GM06990 (cell line): ENCODE data around the gene SP6.

Source experiments
- DNase-seq: peaks from one replicate; pipeline ENCODE4 v3.0.0-alpha.2; 2011; ENCODE audit not compliant: insufficient read length; ENCODE audit errors: extremely low read depth
- H3K27me3 ChIP-seq: replicated peaks from 2 replicates; pipeline ENCODE4 v1.6.0; 2011; ENCODE audit warnings: low read length; ENCODE audit not compliant: control insufficient read depth, insufficient read depth
- H3K36me3 ChIP-seq: 2 replicates; pipeline ENCODE4 v1.5.1; 2011; ENCODE audit warnings: low read length; ENCODE audit not compliant: control insufficient read depth, insufficient read depth
- H3K4me3 ChIP-seq: replicated peaks from 2 replicates; pipeline ENCODE4 v1.5.1; 2011; ENCODE audit warnings: low read depth, mild to moderate bottlenecking, control low read depth, low read length
- TF ChIP-seq, protein P1 (sequence below): IDR thresholded peaks from 2 replicates; pipeline ENCODE4 v1.5.1; 2011; ENCODE audit warnings: low read length, control low read depth, mild to moderate bottlenecking, inconsistent platforms; ENCODE audit not compliant: insufficient read depth, poor library complexity, severe bottlenecking

The SP6 gene

DNA sequence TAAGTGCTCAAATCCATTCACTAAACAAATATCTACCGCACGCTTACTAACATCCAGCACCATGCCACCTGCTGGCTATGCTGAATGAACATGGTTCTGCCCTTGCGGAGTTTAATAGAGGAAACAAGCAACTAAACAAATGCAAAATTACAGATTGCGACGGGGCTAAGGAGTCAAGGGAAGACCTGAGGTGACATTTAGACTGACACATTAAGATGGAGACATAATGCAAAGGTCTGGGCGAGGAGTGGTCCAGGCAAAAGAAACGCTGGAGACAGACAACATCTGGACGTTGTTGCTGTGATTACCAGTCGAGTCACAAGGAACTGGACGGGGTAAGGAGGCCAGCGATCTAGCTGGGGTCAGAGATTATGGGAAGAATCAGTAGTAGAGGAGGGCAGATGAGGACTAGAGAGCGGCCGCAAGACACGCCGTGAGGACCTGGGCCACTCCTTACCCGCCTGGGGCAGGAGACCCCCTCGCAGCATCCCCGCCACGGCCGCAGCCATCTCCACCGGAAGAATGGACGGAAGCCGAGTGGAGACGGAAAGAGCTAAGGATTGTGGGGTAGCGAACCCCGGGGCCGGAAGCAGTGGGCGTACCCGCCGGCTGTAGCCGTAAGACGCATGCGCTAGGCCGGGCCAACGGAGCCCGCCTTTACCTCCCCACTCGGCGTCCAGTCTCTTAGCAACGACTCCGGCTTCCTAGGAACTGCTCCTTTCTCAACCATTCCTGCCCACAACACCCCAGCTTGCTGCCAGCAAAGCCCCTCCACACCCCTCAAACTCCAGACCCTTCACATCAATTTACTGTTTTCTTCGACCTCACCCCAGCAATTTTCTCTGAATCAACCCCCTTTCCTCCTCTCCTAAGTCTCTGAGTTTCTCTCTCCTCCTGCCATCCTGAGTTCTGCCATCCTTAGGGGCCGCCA, 19.7 kb downstream of the SP6 start, which contains the start of the genes LRRC46 and MRPL10:
LRRC46 (plus strand) TSS at position 668 of the 931 bp plus-strand sequence. CDS start 320 bp downstream, outside the sequence.
MRPL10 (minus strand) TSS at position 539 of the 931 bp plus-strand sequence; CDS start at position 509, 30 bp downstream.
- peak within 1 kb of the TSS; percentile 97 for H3K4me3 ChIP-seq
- no peaks in the 10 kb centered on the region for H3K27me3 ChIP-seq
- peak; percentile 91 for DNase-seq
- TF ChIP-seq, protein P1, sequence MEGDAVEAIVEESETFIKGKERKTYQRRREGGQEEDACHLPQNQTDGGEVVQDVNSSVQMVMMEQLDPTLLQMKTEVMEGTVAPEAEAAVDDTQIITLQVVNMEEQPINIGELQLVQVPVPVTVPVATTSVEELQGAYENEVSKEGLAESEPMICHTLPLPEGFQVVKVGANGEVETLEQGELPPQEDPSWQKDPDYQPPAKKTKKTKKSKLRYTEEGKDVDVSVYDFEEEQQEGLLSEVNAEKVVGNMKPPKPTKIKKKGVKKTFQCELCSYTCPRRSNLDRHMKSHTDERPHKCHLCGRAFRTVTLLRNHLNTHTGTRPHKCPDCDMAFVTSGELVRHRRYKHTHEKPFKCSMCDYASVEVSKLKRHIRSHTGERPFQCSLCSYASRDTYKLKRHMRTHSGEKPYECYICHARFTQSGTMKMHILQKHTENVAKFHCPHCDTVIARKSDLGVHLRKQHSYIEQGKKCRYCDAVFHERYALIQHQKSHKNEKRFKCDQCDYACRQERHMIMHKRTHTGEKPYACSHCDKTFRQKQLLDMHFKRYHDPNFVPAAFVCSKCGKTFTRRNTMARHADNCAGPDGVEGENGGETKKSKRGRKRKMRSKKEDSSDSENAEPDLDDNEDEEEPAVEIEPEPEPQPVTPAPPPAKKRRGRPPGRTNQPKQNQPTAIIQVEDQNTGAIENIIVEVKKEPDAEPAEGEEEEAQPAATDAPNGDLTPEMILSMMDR, result peak; percentile 43
- H3K36me3 ChIP-seq, result peaks cover 12% of the 10 kb centered on the region

DNA sequence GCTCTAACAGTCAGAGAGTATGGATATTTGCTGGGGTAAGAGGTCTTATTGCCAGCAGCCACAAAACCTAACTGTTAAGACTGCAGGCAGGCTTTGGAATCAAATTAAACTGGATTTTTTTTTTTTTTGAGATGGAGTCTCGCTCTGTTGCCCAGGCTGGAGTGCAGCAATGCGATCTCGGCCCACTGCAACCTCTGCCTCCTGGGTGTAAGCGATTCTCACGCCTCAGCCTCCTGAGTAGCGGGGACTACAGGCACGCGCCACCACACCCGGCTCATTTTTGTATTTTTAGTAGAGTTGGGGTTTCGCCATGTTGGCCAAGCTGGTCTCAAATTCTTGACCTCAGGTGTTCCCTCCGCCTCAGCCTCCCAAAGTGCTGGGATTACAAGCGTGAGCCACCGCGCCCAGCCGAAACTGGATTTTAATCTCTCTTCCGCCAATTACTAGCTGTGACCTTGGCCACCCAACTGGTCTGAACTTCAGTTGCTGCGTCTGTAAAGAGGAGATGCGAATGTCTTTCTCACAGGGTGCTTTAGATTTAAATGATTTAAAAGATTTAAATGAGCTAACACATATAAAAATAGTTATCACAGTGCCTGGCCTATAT, 20.5 kb downstream of the SP6 start:
- TF ChIP-seq, protein P1, result no peak

DNA sequence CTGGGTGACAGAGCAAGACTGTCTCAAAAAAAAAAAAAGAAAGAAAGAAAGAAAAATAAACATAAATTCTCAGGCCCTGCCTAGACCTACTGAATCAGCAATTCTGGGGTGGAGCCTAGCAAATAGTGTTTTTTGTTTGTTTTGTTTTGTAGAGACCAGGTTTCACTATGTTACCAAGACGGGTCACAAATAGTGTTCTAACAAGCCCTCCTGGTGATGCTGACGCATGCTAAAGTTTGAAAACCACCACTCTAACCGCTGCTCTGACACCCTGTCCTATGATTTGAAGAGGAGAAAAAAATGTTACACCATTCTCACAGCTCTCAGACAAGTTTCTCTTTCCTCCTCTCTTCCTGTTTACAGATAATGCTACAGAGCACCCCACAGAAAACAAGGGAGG, 21.1 kb downstream of the SP6 start:
- TF ChIP-seq, protein P1, result no peak
- DNase-seq, result no peak
- no peak overlapping the region for H3K4me3 ChIP-seq
- H3K36me3 ChIP-seq, result peaks cover 13% of the 10 kb centered on the region
- no peaks in the 10 kb centered on the region for H3K27me3 ChIP-seq

More for the DNA sequence above, 20.5 kb downstream of the SP6 start:
- Histone ChIP-seq H3K4me3 (peak overlapping the region; percentile 97), H3K36me3 (peaks cover 11% of the 10 kb centered on the region), H3K27me3 (no peaks in the 10 kb centered on the region)
- DNase-seq, result no peak

DNA sequence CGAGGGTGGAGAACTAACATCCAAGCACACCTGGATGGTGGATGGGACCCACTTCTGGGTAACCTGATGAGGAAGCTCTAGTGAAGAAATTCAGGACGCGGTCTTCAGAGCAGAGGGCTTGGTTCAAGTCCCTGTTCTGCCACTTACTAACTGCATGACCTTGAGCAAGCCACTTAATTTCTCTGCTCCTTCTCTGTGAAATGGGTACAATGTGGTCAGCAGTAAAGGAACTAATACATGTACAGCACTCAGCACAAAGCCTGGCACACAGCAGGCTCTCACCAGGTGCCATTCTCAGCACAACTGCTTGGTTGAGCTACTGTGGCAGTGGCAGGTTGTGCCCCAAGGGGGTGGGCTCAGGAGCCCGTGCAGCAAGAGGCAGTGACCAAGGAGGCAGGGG, 27.4 kb downstream of the SP6 start:
- TF ChIP-seq, protein P1, result no peak
- Histone ChIP-seq H3K36me3 (peaks cover 30% of the 10 kb centered on the region), H3K4me3 (no peak overlapping the region), H3K27me3 (no peaks in the 10 kb centered on the region)
- DNase-seq, result no peak

DNA sequence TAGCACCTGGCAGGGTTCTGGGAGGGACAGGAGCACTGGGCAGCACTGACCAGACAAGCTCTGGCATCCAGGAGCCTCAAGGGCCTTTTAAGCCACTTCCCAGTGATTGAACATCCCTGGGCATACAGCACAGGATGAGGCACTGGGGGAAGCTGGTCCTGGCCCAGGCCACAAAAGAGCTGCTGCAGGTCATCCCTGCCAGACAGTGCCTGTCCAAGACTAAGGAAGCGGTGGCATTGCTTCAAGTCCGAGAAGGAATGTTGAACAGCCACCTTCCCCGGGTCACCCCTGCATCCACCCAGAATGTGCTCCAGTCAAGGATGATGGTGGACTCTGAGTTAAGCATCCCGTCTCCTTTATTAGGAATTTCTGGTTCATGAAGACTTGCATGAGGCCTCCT, 28.2 kb downstream of the SP6 start:
- TF ChIP-seq, protein P1, result no peak
- peaks cover 30% of the 10 kb centered on the region for H3K36me3 ChIP-seq
- no peak for DNase-seq
- no peak overlapping the region for H3K4me3 ChIP-seq
- no peaks in the 10 kb centered on the region for H3K27me3 ChIP-seq
